NCI-H2196 (cell line): ENCODE results near the gene FGF19.

ENCODE experiments used
- DNase-seq: peaks from one replicate; lab custom pipeline; 2025; ENCODE audit not compliant: unreplicated experiment; lab: John Stamatoyannopoulos, UW

Gene FGF19

GRCh38 chr11:69703768-69704507 is at the start of gene FGF19:
Gene FGF19 (minus strand): TSS chr11:69704022. CDS start chr11:69703876, 146 bp downstream.
- no peak for DNase-seq

- DNase-seq, result no peak
These were observed 49.1 kb upstream of the FGF19 start for GRCh38 chr11:69752890-69753289.

- DNase-seq, result no peak
These were observed 47.2 kb upstream of the FGF19 start for GRCh38 chr11:69750875-69751597.

- no peak for DNase-seq
These were observed 46.5 kb upstream of the FGF19 start for GRCh38 chr11:69750108-69750850.

GRCh38 chr11:69748637-69749036 is 44.8 kb upstream of the FGF19 start:
- no peak for DNase-seq

GRCh38 chr11:69746752-69747742 is 43.2 kb upstream of the FGF19 start:
- DNase-seq, result no peak

- DNase-seq, result no peak
These were observed 42.3 kb upstream of the FGF19 start for GRCh38 chr11:69746140-69746539.

- DNase-seq, result no peak
These were observed 41.4 kb upstream of the FGF19 start for GRCh38 chr11:69745201-69745600.

GRCh38 chr11:69744435-69744834 is 40.6 kb upstream of the FGF19 start:
- DNase-seq, result no peak

- DNase-seq, result no peak
These were observed 31.0 kb upstream of the FGF19 start for GRCh38 chr11:69734841-69735240.

GRCh38 chr11:69734367-69734766 is 30.5 kb upstream of the FGF19 start:
- no peak for DNase-seq

- DNase-seq, result no peak
These were observed 29.1 kb upstream of the FGF19 start for GRCh38 chr11:69732910-69733309.

GRCh38 chr11:69731110-69731509 is 27.3 kb upstream of the FGF19 start:
- no peak for DNase-seq

GRCh38 chr11:69730500-69730899 is 26.7 kb upstream of the FGF19 start:
- no peak for DNase-seq

GRCh38 chr11:69729252-69729651 is 25.4 kb upstream of the FGF19 start:
- no peak for DNase-seq

- no peak for DNase-seq
These were observed 23.4 kb upstream of the FGF19 start for GRCh38 chr11:69727266-69727665.

GRCh38 chr11:69726481-69726880 is 22.7 kb upstream of the FGF19 start:
- DNase-seq, result no peak

GRCh38 chr11:69726019-69726418 is 22.2 kb upstream of the FGF19 start:
- no peak for DNase-seq

GRCh38 chr11:69721745-69722144 is 17.9 kb upstream of the FGF19 start:
- DNase-seq, result peak; percentile 20

GRCh38 chr11:69721106-69721505 is 17.3 kb upstream of the FGF19 start:
- DNase-seq, result no peak

- DNase-seq, result no peak
These were observed 15.1 kb upstream of the FGF19 start for GRCh38 chr11:69718912-69719311.
